ENCODE measurements around the gene NELFE.
"Not testable (repeated sequence)": the region's sequence is repeated elsewhere in the genome, so short reads cannot be mapped to it uniquely, and the experiment has no call there.

NELFE gene

GRCh38 chr6:31949926-31950548 is 8.7 kb downstream of the NELFE start:
- DNase-seq (ENCODE audit: low spot score), result no peak

- no peak for DNase-seq (ENCODE audit: low spot score)
Observed at GRCh38 chr6:31948753-31949413, 9.9 kb downstream of the NELFE start.

- DNase-seq (ENCODE audit: low spot score), result no peak
Observed at GRCh38 chr6:31948306-31948705, 10.5 kb downstream of the NELFE start.

GRCh38 chr6:31947864-31948263 is 10.9 kb downstream of the NELFE start:
- DNase-seq (ENCODE audit: low spot score), result no peak

GRCh38 chr6:31947070-31947675 is 11.6 kb downstream of the NELFE start:
- no peak for DNase-seq (ENCODE audit: low spot score)

GRCh38 chr6:31946370-31946885 is 12.3 kb downstream of the NELFE start:
- no peak for DNase-seq (ENCODE audit: low spot score)

GRCh38 chr6:31945507-31946369 is 13.0 kb downstream of the NELFE start, which contains the start of gene CFB:
Gene CFB, plus strand, starts transcription at chr6:31946095. Its CDS starts 127 bp downstream, at chr6:31946222.
- DNase-seq (ENCODE audit: low spot score), result no peak

- DNase-seq (ENCODE audit: low spot score), result no peak
Observed at GRCh38 chr6:31945154-31945506, 13.6 kb downstream of the NELFE start.

- no peak for DNase-seq (ENCODE audit: low spot score)
Observed at GRCh38 chr6:31943742-31944141, 15.0 kb downstream of the NELFE start.

GRCh38 chr6:31940256-31940664 is 18.5 kb downstream of the NELFE start:
- no peak for DNase-seq (ENCODE audit: low spot score)

GRCh38 chr6:31935823-31936222 is 22.9 kb downstream of the NELFE start:
- no peak for DNase-seq (ENCODE audit: low spot score)

GRCh38 chr6:31935021-31935420 is 23.8 kb downstream of the NELFE start:
- no peak for DNase-seq (ENCODE audit: low spot score)

GRCh38 chr6:31933537-31933936 is 25.2 kb downstream of the NELFE start:
- no peak for DNase-seq (ENCODE audit: low spot score)

- DNase-seq (ENCODE audit: low spot score), result not testable (repeated sequence)
Observed at GRCh38 chr6:31932137-31932536, 26.6 kb downstream of the NELFE start.

- DNase-seq (ENCODE audit: low spot score), result no peak
Observed at GRCh38 chr6:31930962-31931361, 27.8 kb downstream of the NELFE start.

- no peak for DNase-seq (ENCODE audit: low spot score)
Observed at GRCh38 chr6:31928672-31928939, 30.2 kb downstream of the NELFE start.

GRCh38 chr6:31927863-31928671 is 30.7 kb downstream of the NELFE start:
- no peak for DNase-seq (ENCODE audit: low spot score)

- DNase-seq (ENCODE audit: low spot score), result no peak
Observed at GRCh38 chr6:31927242-31927862, 31.4 kb downstream of the NELFE start, which contains the start of gene C2. Gene C2, plus strand, starts transcription at chr6:31927717. Its CDS starts 36 bp downstream, at chr6:31927753.

GRCh38 chr6:31922942-31923341 is 35.8 kb downstream of the NELFE start:
- no peak for DNase-seq (ENCODE audit: low spot score)

- no peak for DNase-seq (ENCODE audit: low spot score)
Observed at GRCh38 chr6:31920811-31921210, 38.0 kb downstream of the NELFE start.

- no peak for DNase-seq (ENCODE audit: low spot score)
Observed at GRCh38 chr6:31919624-31920303, 39.0 kb downstream of the NELFE start.

Data from D341Med (cell line).